ENCODE results near the gene MCF2L.

DNA sequence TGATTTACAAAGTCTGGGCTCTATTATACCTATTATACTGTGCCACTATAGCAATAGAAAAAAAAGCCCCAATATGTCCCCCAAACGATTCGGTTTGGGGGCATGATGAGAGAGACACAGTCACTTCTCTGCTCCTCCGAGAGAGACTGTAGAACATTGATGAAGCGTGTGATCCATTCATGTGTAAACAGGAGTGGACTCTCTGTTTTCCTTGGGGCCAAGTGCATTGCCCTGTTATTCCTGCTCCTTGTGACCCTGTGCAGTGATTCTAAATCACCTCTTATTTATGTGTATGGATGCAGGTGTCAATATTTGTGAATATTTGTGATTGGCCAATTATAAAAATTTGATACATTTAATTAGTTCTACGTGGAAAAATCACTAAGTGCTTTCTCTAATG, 170.6 kb downstream of the MCF2L start:
- TF ChIP-seq CBX8 (IDR thresholded peaks at IDR 0.05) = no peak
- no peak for TF ChIP-seq POLR2A (IDR thresholded peaks at IDR 0.05; ENCODE audit: low read length)
- no peak for TF ChIP-seq MYC (IDR thresholded peaks at IDR 0.05; ENCODE audit: borderline replicate concordance, low read length)

All from A549 (cell line).